IMR-90 (cell line): ENCODE measurements around the gene PROB1. TPM values are rescaled to one million over a fixed set of nuclear protein-coding genes. Genes with fewer than 3 reads are reported as not detected.
"Not testable (repeated sequence)": the region's sequence is repeated elsewhere in the genome, so short reads cannot be mapped to it uniquely, and the experiment has no call there.

Source experiments
- ATAC-seq: fragments of 200-7000 bp; cut with Tn5 transposase; 2 replicates; pipeline ENCODE4 v1.9.1; 2020; ENCODE audit warnings: low read depth, mild to moderate bottlenecking, moderate library complexity
- BruUV-seq: library from RNA; stranded (reverse); fragments of 400-500 nt; replicated peaks from 2 replicates; lab custom pipeline; 2021; lab: Mats Ljungman, UMichigan
- CTCF ChIA-PET: fragments of 300-600 bp; formaldehyde crosslinking; extraction: SDS; loops from one replicate; lab custom pipeline; 2021; ENCODE audit warnings: antibody characterized with exemption; lab: Yijun Ruan, JAX
- POLR2A ChIA-PET: fragments of 300-600 bp; sonication (Branson Sonifier 250); formaldehyde crosslinking; loops from one replicate; lab custom pipeline; 2022; ENCODE audit warnings: antibody characterized with exemption; ENCODE audit not compliant: unreplicated experiment; lab: Charles Lee
- DNase-seq: peaks from one replicate; pipeline ENCODE4 v3.0.0; 2013
- H2AFZ ChIP-seq: replicated peaks from 2 replicates; pipeline ENCODE3; 2013; ENCODE audit warnings: low read length, mild to moderate bottlenecking; ENCODE audit not compliant: poor library complexity
- H2AK5ac ChIP-seq: 2 replicates; pipeline ENCODE4 v1.6.1; 2013; ENCODE audit warnings: low read depth, low read length, inconsistent platforms
- H2AK9ac ChIP-seq: replicated peaks from 2 replicates; pipeline ENCODE3; 2013; ENCODE audit warnings: mild to moderate bottlenecking, low read depth, low read length, moderate library complexity; ENCODE audit not compliant: poor library complexity
- H2BK120ac ChIP-seq: 2 replicates; pipeline ENCODE4 v1.6.1; 2013; ENCODE audit warnings: low read depth, low read length, inconsistent platforms
- H2BK15ac ChIP-seq: 3 replicates; pipeline ENCODE4 v1.6.1; 2013; ENCODE audit warnings: low read depth, low read length, inconsistent platforms
- H2BK20ac ChIP-seq: 2 replicates; pipeline ENCODE4 v1.6.1; 2013; ENCODE audit warnings: low read depth, mild to moderate bottlenecking, inconsistent platforms, low read length, moderate library complexity
- H2BK5ac ChIP-seq: 2 replicates; pipeline ENCODE4 v1.6.1; 2013; ENCODE audit warnings: mild to moderate bottlenecking, low read depth, low read length, inconsistent platforms; ENCODE audit not compliant: poor library complexity, severe bottlenecking
- H3K14ac ChIP-seq: replicated peaks from 2 replicates; pipeline ENCODE4 v1.6.1; 2013; ENCODE audit warnings: low read depth, low read length, inconsistent platforms
- H3K18ac ChIP-seq: 2 replicates; pipeline ENCODE4 v1.6.1; 2013; ENCODE audit warnings: low read depth, low read length, control low read depth
- H3K23ac ChIP-seq: 2 replicates; pipeline ENCODE4 v1.6.1; 2013; ENCODE audit warnings: low read depth, low read length, inconsistent platforms
- H3K27ac ChIP-seq: 2 replicates; pipeline ENCODE4 v1.5.1; 2013; ENCODE audit warnings: mild to moderate bottlenecking, control low read depth, low read length; ENCODE audit not compliant: insufficient read depth
- H3K27me3 ChIP-seq: 2 replicates; pipeline ENCODE4 v1.6.1; 2013; ENCODE audit warnings: low read length; ENCODE audit not compliant: control insufficient read depth, insufficient read depth
- H3K36me3 ChIP-seq: 2 replicates; pipeline ENCODE4 v1.6.1; 2013; ENCODE audit warnings: low read length, mixed read lengths; ENCODE audit not compliant: control insufficient read depth, insufficient read depth
- H3K4ac ChIP-seq: 2 replicates; pipeline ENCODE4 v1.6.1; 2013; ENCODE audit warnings: low read depth, low read length, inconsistent platforms
- H3K4me1 ChIP-seq: 2 replicates; pipeline ENCODE4 v1.6.1; 2013; ENCODE audit warnings: low read length, mixed read lengths; ENCODE audit not compliant: control insufficient read depth, insufficient read depth
- H3K4me2 ChIP-seq: 2 replicates; pipeline ENCODE4 v1.6.1; 2013; ENCODE audit warnings: low read depth, mild to moderate bottlenecking, control low read depth, low read length, moderate library complexity
- H3K4me3 ChIP-seq: 2 replicates; pipeline ENCODE4 v1.5.1; 2013; ENCODE audit warnings: low read depth, mild to moderate bottlenecking, control low read depth, low read length, moderate library complexity; ENCODE audit not compliant: insufficient read depth
- H3K56ac ChIP-seq: 2 replicates; pipeline ENCODE4 v1.6.1; 2013; ENCODE audit warnings: low read length, inconsistent platforms; ENCODE audit not compliant: insufficient read depth; ENCODE audit errors: extremely low read depth
- H3K79me1 ChIP-seq, 2 experiments: 2 replicates each; pipeline ENCODE4 v1.6.1; 2013; ENCODE audit warnings: low read length in 2 of 2, inconsistent platforms in 1 of 2, low read depth in 1 of 2
- H3K9ac ChIP-seq: 2 replicates; pipeline ENCODE4 v1.6.1; 2013; ENCODE audit warnings: low read depth, low read length, control low read depth
- H3K9me1 ChIP-seq: 2 replicates; pipeline ENCODE4 v1.6.1; 2013; ENCODE audit warnings: low read length, inconsistent platforms; ENCODE audit not compliant: insufficient read depth
- H3K9me3 ChIP-seq: 2 replicates; pipeline ENCODE4 v1.6.1; 2013; ENCODE audit warnings: low read length; ENCODE audit not compliant: control insufficient read depth, insufficient read depth
- H4K20me1 ChIP-seq: 2 replicates; pipeline ENCODE4 v1.6.1; 2013; ENCODE audit warnings: low read length, inconsistent platforms; ENCODE audit not compliant: insufficient read depth
- H4K5ac ChIP-seq: 2 replicates; pipeline ENCODE4 v1.6.1; 2013; ENCODE audit warnings: mild to moderate bottlenecking, low read depth, low read length, control low read depth
- H4K8ac ChIP-seq, 2 experiments: 2 replicates each; pipeline ENCODE4 v1.6.1; 2013; ENCODE audit warnings: low read depth in 2 of 2, low read length in 2 of 2, control low read depth in 1 of 2, inconsistent platforms in 1 of 2
- H4K91ac ChIP-seq: 2 replicates; pipeline ENCODE4 v1.6.1; 2013; ENCODE audit warnings: low read depth, low read length, inconsistent platforms; ENCODE audit not compliant: insufficient read depth
- MAZ ChIP-seq: IDR thresholded peaks from 2 replicates; pipeline ENCODE4 v1.6.1; 2012; ENCODE audit warnings: low read depth, mild to moderate bottlenecking, low read length, improper control_type of control experiment, moderate library complexity, borderline replicate concordance
- MXI1 ChIP-seq: IDR thresholded peaks from 2 replicates; pipeline ENCODE4 v1.6.1; 2012; ENCODE audit warnings: low read depth, mild to moderate bottlenecking, low read length, moderate library complexity, borderline replicate concordance
- NFE2L2 ChIP-seq: fragments of 150-350 bp; IDR thresholded peaks from 2 replicates; pipeline ENCODE4 v1.6.1; 2016; ENCODE audit warnings: low read depth, mild to moderate bottlenecking, low read length
- RAD21 ChIP-seq: IDR thresholded peaks from 2 replicates; pipeline ENCODE4 v1.6.1; 2012; ENCODE audit warnings: low read length, improper control_type of control experiment
- SMC3 ChIP-seq: fragments of 150-350 bp; IDR thresholded peaks from 2 replicates; pipeline ENCODE4 v1.6.1; 2016; ENCODE audit warnings: low read depth, mild to moderate bottlenecking, antibody characterized with exemption, low read length, moderate library complexity
- WGBS, 2 experiments: methylation state at CpG; one replicate each; pipeline versions ENCODE4 v1.1.5 to v1.1.7; 2013; ENCODE audit warnings: missing lambda C conversion rate in 2 of 2; ENCODE audit not compliant: insufficient read length in 1 of 2; ENCODE audit errors: extremely low coverage in 2 of 2; 5-methylcytosine and 5-hydroxymethylcytosine counted together
- dilution Hi-C: fragments of 300-500 bp; cut with HindIII; formaldehyde crosslinking; loops from one replicate; pipeline ENCODE4 v1.14.3; 2018; ENCODE audit warnings: low sequenced_read_pairs; ENCODE audit not compliant: unreplicated experiment
- in situ Hi-C: fragments of 300-500 bp; cut with MboI; formaldehyde crosslinking; loops from 3 replicates; pipeline ENCODE4 v1.14.3; 2019; ENCODE audit warnings: low sequenced_read_pairs, inconsistent platforms, mixed read lengths
- intact Hi-C: fragments of 100-400 bp; cut with micrococcal nuclease; formaldehyde crosslinking; loops from 2 replicates; pipeline ENCODE4 v1.10.0; 2022
- polyA plus RNA-seq, 3 experiments: library from polyadenylated mRNA; depleted of rRNA; stranded (reverse); fragments of >200 nt; gene quantifications; 2 replicates each; pipeline ENCODE4 v1.2.3, GENCODE V29; 2012; ENCODE audit warnings: low replicate concordance in 1 of 3
- total RNA-seq: library from RNA; depleted of rRNA; stranded (reverse); fragments of >200 nt; gene quantifications from 2 replicates; pipeline ENCODE4 v1.2.3, GENCODE V29; 2012

Gene PROB1
- total and polyA plus RNA-seq, 2 of the 4 experiments (the other 2 are of a cell fraction): under 0.01 to 0.38 TPM

DNA sequence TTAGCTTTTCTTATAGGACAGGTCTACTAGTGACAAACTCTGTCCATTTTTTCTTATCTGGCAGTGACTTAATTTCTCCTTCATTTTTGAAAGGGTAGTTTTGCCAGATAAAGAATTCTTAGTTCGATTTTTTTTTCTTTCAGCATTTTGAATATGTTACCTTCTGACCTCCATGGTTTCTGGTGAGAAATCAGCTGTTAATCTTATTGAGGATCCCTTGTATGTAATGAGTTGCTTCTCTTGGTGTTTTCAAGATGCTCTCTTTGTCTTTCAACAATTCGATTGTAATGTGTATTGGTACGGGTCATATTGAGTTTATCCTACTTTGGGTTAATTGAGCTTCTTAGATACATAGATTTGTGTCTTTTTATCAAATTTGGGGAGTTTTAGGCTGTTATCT is 40.7 kb downstream of the PROB1 start:
- Histone ChIP-seq H3K27me3 (no peaks in the 10 kb centered on the region), H3K9me3 (no peaks in the 10 kb centered on the region), H3K14ac (no peak overlapping the region), H2BK20ac (no peak overlapping the region), H4K5ac (no peak overlapping the region), H3K27ac (no peak overlapping the region), H3K23ac (no peak overlapping the region), H2BK120ac (no peak overlapping the region), H3K56ac (no peak overlapping the region), H3K4me3 (no peak overlapping the region), H3K9me1 (0 out of 2 replicates have a peak, but pooled peaks cover 2% of the 10 kb centered on the region), H2AFZ (no peak overlapping the region), H3K18ac (no peak overlapping the region), H2AK5ac (no peak overlapping the region), H4K8ac (no peak overlapping the region), H2BK15ac (no peak overlapping the region), H2AK9ac (no peak overlapping the region), H4K91ac (no peak overlapping the region), H3K79me1 (peaks cover 0 to 59% of the 10 kb centered on the region in 2 experiments; a peak in 2 of 4 replicates), H3K4me2 (no peak overlapping the region), H3K9ac (no peak overlapping the region), H2BK5ac (no peak overlapping the region), H4K20me1 (peaks cover 90% of the 10 kb centered on the region), H3K4ac (no peak overlapping the region), H3K4me1 (peaks cover 4% of the 10 kb centered on the region; the same call in 1 of the 2 replicates), H3K36me3 (peaks cover 2% of the 10 kb centered on the region)
- intact Hi-C loops: no loop called here
- in situ Hi-C loops: no loop called here
- no peak for ATAC-seq
- ChIA-PET CTCF (interaction anchor here (1.2 kb wide), 1 partner anchor 12 kb away, joined by 3 read pairs; the partner anchor contains the start of gene PAIP2), POLR2A (no interaction called here)
- dilution Hi-C loops: no loop called here
- no peak for DNase-seq
- WGBS, 2 experiments: no CpG with 5 or more reads among the region's 3 CpGs
- no peak for TF ChIP-seq NFE2L2
- TF ChIP-seq MAZ: no peak
- TF ChIP-seq RAD21: no peak
- no peak for TF ChIP-seq SMC3
- TF ChIP-seq MXI1: no peak
- no TSS peak for BruUV-seq

DNA sequence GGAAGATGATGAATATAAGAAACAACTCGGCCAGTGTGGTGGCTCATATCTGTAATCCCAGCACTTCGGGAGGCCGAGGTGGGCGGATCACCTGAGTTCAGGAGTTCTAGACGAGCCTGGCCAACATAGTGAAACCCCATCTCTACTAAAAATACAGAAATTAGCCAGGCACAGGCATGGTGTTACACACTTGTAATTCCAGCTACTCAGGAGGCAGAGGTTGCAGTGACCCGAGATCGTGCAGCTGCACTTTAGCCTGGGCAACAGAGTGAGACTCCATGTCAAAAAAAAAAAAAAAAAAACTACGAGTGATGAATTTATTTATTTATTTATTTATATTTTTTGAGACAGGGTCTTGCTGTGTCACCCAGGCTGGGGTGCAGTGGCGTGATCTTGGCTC is 47.0 kb downstream of the PROB1 start:
- peaks cover 93% of the 10 kb centered on the region for H4K20me1 ChIP-seq
- H2BK20ac ChIP-seq, H4K91ac ChIP-seq, intact Hi-C loops, H2BK120ac ChIP-seq, H3K36me3 ChIP-seq, H3K27me3 ChIP-seq, H3K4me3 ChIP-seq, H3K9me1 ChIP-seq, H3K14ac ChIP-seq, H3K27ac ChIP-seq, DNase-seq, POLR2A ChIA-PET, H3K9ac ChIP-seq, H2AK5ac ChIP-seq, H3K4ac ChIP-seq, H4K8ac ChIP-seq, H3K18ac ChIP-seq, H3K56ac ChIP-seq, H3K4me2 ChIP-seq, H2AK9ac ChIP-seq, H2AFZ ChIP-seq, H3K4me1 ChIP-seq, CTCF ChIA-PET, dilution Hi-C loops, BruUV-seq, H2BK5ac ChIP-seq, H3K9me3 ChIP-seq, in situ Hi-C loops, H4K5ac ChIP-seq, H3K23ac ChIP-seq, H2BK15ac ChIP-seq, ATAC-seq: not testable (repeated sequence)
- peaks cover 0 to 48% of the 10 kb centered on the region in 2 experiments; a peak in 3 of 4 replicates for H3K79me1 ChIP-seq
- WGBS, 2 experiments: 100% methylated on average over 1 of the region's 9 CpGs; no CpG with 5 or more reads in 1 of the 2 experiments
